Sigmoid colon (tissue), 4 donors: ENCODE measurements around the gene TRIM9.

Experiments used
- EP300 ChIP-seq, 4 donors: sonication (generic); formaldehyde crosslinking; IDR thresholded peaks; one replicate each; pipeline ENCODE4 v1.6.1; 2017; ENCODE audit warnings: antibody characterized with exemption in 4 of 4
- POLR2A ChIP-seq, 2 donors: fragments of 450-650 bp; IDR thresholded peaks; one replicate each; pipeline ENCODE4 v1.6.1; 2016; ENCODE audit warnings: antibody characterized with exemption in 2 of 2, mild to moderate bottlenecking in 2 of 2, moderate library complexity in 2 of 2

GRCh38 chr14:51079489-51079888 lies 15.4 kb downstream of the TRIM9 start:
- TF ChIP-seq POLR2A (IDR thresholded peaks at IDR 0.05) = no peak
- TF ChIP-seq EP300 (IDR thresholded peaks at IDR 0.05) = no peak
